AG04450 (cell line): ENCODE data around the gene EHMT2. TPM values are rescaled to one million over a fixed set of nuclear protein-coding genes. Genes with fewer than 3 reads are reported as not detected.

Source experiments
- CTCF ChIA-PET: fragments of 300-600, 350-600 bp; formaldehyde crosslinking; extraction: SDS; loops from one replicate; lab custom pipeline; 2022; ENCODE audit warnings: antibody characterized with exemption, inconsistent platforms; lab: Charles Lee
- POLR2A ChIA-PET: fragments of 350-600 bp; formaldehyde crosslinking; extraction: SDS; loops from one replicate; lab custom pipeline; 2021; ENCODE audit warnings: antibody characterized with exemption, inconsistent platforms; lab: Yijun Ruan, JAX
- DNase-seq: peaks from one replicate; pipeline ENCODE4 v3.0.0-alpha.2; 2011; ENCODE audit warnings: low read depth, low spot score
- H3K27ac ChIP-seq: one replicate; pipeline ENCODE4 v1.5.1; 2012; ENCODE audit warnings: low read depth, low read length, control low read depth
- H3K27me3 ChIP-seq: one replicate; pipeline ENCODE4 v1.6.0; 2012; ENCODE audit warnings: low read length; ENCODE audit not compliant: control insufficient read depth, insufficient read depth
- H3K4me3 ChIP-seq: 2 replicates; pipeline ENCODE4 v1.5.1; 2011; ENCODE audit warnings: mild to moderate bottlenecking, low read depth, low read length, control low read depth
- H3K9me3 ChIP-seq: 2 replicates; pipeline ENCODE4 v1.5.1; 2012; ENCODE audit warnings: low read length; ENCODE audit not compliant: control insufficient read depth, insufficient read depth
- polyA plus RNA-seq: library from polyadenylated mRNA; depleted of rRNA; stranded (reverse); fragments of >200 nt; gene quantifications from 2 replicates; pipeline ENCODE4 v1.2.3, GENCODE V29; 2011
- TF ChIP-seq, protein P1 (sequence below): IDR thresholded peaks from 2 replicates; pipeline ENCODE4 v1.5.1; 2011; ENCODE audit warnings: low read depth, low read length, control low read depth, inconsistent platforms

Gene EHMT2
- polyA plus RNA-seq, 1 experiment, result 23.8 TPM

- ChIA-PET POLR2A (no interaction called here), CTCF (interaction anchor here (1.2 kb wide), 1 partner anchor 8 kb away, joined by 3 read pairs; no protein-coding TSS in a partner anchor)
- Histone ChIP-seq H3K4me3 (no peak overlapping the region), H3K27ac (no peak overlapping the region), H3K9me3 (no peaks in the 10 kb centered on the region), H3K27me3 (no peaks in the 10 kb centered on the region)
- no peak for DNase-seq
- TF ChIP-seq, protein P1, sequence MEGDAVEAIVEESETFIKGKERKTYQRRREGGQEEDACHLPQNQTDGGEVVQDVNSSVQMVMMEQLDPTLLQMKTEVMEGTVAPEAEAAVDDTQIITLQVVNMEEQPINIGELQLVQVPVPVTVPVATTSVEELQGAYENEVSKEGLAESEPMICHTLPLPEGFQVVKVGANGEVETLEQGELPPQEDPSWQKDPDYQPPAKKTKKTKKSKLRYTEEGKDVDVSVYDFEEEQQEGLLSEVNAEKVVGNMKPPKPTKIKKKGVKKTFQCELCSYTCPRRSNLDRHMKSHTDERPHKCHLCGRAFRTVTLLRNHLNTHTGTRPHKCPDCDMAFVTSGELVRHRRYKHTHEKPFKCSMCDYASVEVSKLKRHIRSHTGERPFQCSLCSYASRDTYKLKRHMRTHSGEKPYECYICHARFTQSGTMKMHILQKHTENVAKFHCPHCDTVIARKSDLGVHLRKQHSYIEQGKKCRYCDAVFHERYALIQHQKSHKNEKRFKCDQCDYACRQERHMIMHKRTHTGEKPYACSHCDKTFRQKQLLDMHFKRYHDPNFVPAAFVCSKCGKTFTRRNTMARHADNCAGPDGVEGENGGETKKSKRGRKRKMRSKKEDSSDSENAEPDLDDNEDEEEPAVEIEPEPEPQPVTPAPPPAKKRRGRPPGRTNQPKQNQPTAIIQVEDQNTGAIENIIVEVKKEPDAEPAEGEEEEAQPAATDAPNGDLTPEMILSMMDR, result no peak
Measured at GRCh38 chr6:31881136-31881859, 16.2 kb downstream of the EHMT2 start.

DNA sequence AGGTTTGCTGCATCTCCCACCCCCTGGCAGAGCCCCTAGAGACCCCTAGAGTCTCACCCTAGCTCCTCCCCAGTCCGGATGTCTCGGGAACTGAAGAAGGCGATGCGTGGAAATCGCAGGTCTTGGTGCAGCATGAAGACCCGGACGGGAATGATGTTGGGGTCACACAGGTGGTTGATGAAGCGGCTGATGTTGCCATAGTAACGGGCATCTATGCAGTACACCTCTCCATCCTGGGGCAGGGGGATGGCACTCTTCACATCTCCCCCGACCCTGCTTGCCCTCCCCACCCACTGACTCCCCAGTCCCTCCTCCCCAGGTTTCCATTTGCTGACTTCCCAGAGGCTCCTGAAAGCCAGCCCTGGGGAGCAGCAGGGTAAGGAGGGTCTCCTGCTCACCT lies 16.9 kb downstream of the EHMT2 start:
- H3K27me3 ChIP-seq, result no peaks in the 10 kb centered on the region
- TF ChIP-seq, protein P1, result no peak
- POLR2A ChIA-PET, result no interaction called here
- no peak overlapping the region for H3K27ac ChIP-seq
- no peak overlapping the region for H3K4me3 ChIP-seq
- no peaks in the 10 kb centered on the region for H3K9me3 ChIP-seq
- no peak for DNase-seq
- CTCF ChIA-PET, result interaction anchor here (1.2 kb wide), 1 partner anchor 9 kb away, joined by 3 read pairs; no protein-coding TSS in a partner anchor

DNA sequence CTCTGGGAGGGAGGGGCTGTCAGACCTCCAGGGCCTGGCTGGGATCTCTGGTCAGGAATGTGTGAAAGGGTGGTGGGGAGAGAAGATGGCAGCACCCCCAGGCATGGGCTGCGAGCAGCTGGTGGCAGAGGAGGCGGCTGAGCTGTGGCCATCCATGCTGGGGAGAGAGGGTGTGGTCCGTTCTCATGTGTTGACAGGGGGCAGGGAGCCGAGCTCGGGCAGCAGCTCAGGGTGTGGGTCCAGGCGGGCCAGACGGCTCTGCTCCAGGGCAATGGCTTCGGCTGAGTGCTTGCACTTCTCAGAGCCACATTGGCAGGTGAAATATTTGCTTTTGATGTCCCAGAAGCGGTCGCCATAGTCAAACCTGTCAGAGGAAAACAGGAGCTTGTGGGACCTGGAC lies 17.6 kb downstream of the EHMT2 start:
- CTCF ChIA-PET, result no interaction called here
- TF ChIP-seq, protein P1, result no peak
- Histone ChIP-seq H3K9me3 (no peaks in the 10 kb centered on the region), H3K27ac (no peak overlapping the region), H3K27me3 (no peaks in the 10 kb centered on the region), H3K4me3 (no peak overlapping the region)
- DNase-seq, result no peak
- POLR2A ChIA-PET, result no interaction called here

- TF ChIP-seq, protein P1, result no peak
- ChIA-PET POLR2A (no interaction called here), CTCF (no interaction called here)
- Histone ChIP-seq H3K9me3 (no peaks in the 10 kb centered on the region), H3K27ac (no peak overlapping the region), H3K4me3 (no peak overlapping the region), H3K27me3 (no peaks in the 10 kb centered on the region)
- DNase-seq, result no peak
Measured at GRCh38 chr6:31879143-31879542, 18.4 kb downstream of the EHMT2 start.

GRCh38 chr6:31878726-31879125 lies 18.8 kb downstream of the EHMT2 start, which contains the start of gene SLC44A4:
Gene SLC44A4 (minus strand): TSS chr6:31878997. CDS start chr6:31878980, 17 bp downstream.
- POLR2A ChIA-PET, result no interaction called here

More at GRCh38 chr6:31878726-31879125, 18.8 kb downstream of the EHMT2 start, which contains the start of gene SLC44A4:
- Histone ChIP-seq H3K27me3 (no peaks in the 10 kb centered on the region), H3K4me3 (no peak within 1 kb of the TSS), H3K9me3 (no peaks in the 10 kb centered on the region), H3K27ac (no peak within 1 kb of the TSS)
- TF ChIP-seq, protein P1, result no peak
- CTCF ChIA-PET, result no interaction called here
- no peak for DNase-seq
